ENCODE measurements around the gene DUSP15. TPM values are rescaled to one million over a fixed set of nuclear protein-coding genes. Genes with fewer than 3 reads are reported as not detected.

Gene DUSP15
- total RNA-seq, 1 experiment from 2014 or later = 9.1 TPM

DNA sequence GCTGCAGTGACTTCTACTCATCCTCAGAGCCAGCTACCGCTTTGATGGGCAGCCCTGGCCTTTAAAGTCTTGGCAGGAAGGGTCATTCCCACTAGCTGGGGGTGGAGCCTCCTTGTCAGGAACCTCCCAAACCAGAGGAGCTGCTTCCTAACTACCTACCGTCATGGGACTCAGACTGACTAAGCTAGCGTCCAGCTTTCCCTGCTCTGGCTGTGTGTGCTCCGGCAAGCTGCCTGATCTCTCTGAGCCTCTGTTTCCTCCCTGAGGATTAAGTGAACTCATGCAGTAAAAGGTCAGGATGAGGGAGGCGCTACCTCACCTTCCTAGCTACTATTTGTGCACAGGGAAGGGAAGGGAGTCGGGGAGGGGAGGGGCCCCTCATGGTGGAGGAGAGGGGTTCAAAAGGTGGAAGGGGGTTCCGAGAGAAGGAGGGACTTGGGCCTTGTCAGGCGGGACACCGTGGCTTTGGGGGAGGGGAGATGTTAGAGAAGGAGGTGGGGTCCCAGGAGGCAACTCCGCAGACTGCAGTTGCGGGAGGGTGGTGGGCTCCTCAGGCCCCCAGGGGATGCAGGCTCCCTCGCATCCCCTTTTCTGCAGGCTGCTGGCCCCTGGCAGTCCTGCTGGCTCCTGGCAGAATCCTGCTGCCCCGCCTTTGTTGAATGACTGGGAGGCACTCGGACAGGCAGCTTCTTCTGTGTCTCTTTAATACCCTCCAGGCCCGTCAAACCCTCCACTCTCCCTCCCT is 9.8 kb downstream of the DUSP15 start:
- peak; percentile 66 to 77 for DNase-seq
- Mint-ChIP-seq H3K9me3 (ENCODE audit: unreplicated experiment) (no peaks in the 10 kb centered on the region), H3K4me3 (ENCODE audit: unreplicated experiment) (peak overlapping the region; percentile 78), H3K27me3 (ENCODE audit: insufficient read depth, unreplicated experiment) (peaks cover 7% of the 10 kb centered on the region), H3K27ac (ENCODE audit: unreplicated experiment) (no peak overlapping the region), H3K4me1 (ENCODE audit: low read depth, unreplicated experiment) (peaks cover 8% of the 10 kb centered on the region), H3K36me3 (ENCODE audit: insufficient read depth, unreplicated experiment) (peaks cover 6% of the 10 kb centered on the region)
- no peaks in the 10 kb centered on the region for H3K36me3 ChIP-seq (ENCODE audit: control insufficient read depth, insufficient read depth, low read length)
- intact Hi-C loops (cut with micrococcal nuclease; ENCODE audit: unreplicated experiment) = loop anchor here (1.0 to 2.0 kb wide), 3 partner anchors 10 to 92 kb away; partner anchors contain the start of genes DUSP15, PDRG1 and TTLL9
- H3K4me1 ChIP-seq = peaks cover 16% of the 10 kb centered on the region
- TF ChIP-seq, protein P1, sequence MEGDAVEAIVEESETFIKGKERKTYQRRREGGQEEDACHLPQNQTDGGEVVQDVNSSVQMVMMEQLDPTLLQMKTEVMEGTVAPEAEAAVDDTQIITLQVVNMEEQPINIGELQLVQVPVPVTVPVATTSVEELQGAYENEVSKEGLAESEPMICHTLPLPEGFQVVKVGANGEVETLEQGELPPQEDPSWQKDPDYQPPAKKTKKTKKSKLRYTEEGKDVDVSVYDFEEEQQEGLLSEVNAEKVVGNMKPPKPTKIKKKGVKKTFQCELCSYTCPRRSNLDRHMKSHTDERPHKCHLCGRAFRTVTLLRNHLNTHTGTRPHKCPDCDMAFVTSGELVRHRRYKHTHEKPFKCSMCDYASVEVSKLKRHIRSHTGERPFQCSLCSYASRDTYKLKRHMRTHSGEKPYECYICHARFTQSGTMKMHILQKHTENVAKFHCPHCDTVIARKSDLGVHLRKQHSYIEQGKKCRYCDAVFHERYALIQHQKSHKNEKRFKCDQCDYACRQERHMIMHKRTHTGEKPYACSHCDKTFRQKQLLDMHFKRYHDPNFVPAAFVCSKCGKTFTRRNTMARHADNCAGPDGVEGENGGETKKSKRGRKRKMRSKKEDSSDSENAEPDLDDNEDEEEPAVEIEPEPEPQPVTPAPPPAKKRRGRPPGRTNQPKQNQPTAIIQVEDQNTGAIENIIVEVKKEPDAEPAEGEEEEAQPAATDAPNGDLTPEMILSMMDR (IDR thresholded peaks at IDR 0.05; ENCODE audit: insufficient read depth in 1 of 2, low read depth in 1 of 2, low read length in 1 of 2, severe bottlenecking in 1 of 2, unreplicated experiment in 1 of 2) = no peak
- peak overlapping the region; percentile 75 for H3K4me3 ChIP-seq (ENCODE audit: low read depth, low read length)
- no peaks in the 10 kb centered on the region for H3K9me3 ChIP-seq
- ChIA-PET CTCF (interaction anchor here (0.5 to 2.6 kb wide), 8 partner anchors 9 to 170 kb away, joined by 4 to 15 read pairs (median 4); partner anchors contain the start of gene PDRG1), POLR2A (interaction anchor here (0.6 kb wide), 1 partner anchor 374 kb away, joined by 6 read pairs; no protein-coding TSS in a partner anchor)
- no TSS peak for BruUV-seq (replicated peaks)
- H3K27me3 ChIP-seq (replicated peaks; ENCODE audit: control insufficient read depth, insufficient read depth, low read length) = no peaks in the 10 kb centered on the region

DNA sequence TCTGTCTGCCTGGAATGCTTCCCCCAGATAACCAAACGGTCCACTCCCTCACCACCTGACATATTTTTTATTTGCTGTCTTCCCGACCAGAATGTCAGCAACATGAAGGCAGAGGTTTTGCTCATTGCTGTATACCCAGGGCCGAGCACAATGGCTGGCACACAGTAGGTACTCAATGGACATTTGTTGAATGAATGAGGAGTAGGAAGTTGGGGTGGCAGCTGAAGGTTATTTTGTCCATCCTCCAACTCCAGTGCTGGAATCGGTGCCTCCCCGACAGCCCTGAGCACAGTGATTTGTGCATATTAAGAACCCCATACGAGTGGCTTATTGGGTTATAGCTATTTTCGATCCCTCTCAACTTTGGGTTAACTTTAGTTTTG is 10.3 kb downstream of the DUSP15 start:
- BruUV-seq (replicated peaks) = TSS peak; percentile 13
- H3K4me3 Mint-ChIP-seq (ENCODE audit: unreplicated experiment) = peak overlapping the region; percentile 78
- intact Hi-C loops (cut with micrococcal nuclease; ENCODE audit: unreplicated experiment) = loop anchor here (2.0 kb wide), 1 partner anchor 93 kb away; the partner anchor contains the start of gene PDRG1
- Histone ChIP-seq H3K4me1 (peaks cover 16% of the 10 kb centered on the region), H3K36me3 (ENCODE audit: control insufficient read depth, insufficient read depth, low read length) (no peaks in the 10 kb centered on the region), H3K27me3 (replicated peaks; ENCODE audit: control insufficient read depth, insufficient read depth, low read length) (no peaks in the 10 kb centered on the region), H3K9me3 (no peaks in the 10 kb centered on the region), H3K4me3 (ENCODE audit: low read depth, low read length) (no peak overlapping the region)
- peaks cover 8% of the 10 kb centered on the region for H3K4me1 Mint-ChIP-seq (ENCODE audit: low read depth, unreplicated experiment)
- POLR2A ChIA-PET = interaction anchor here (0.6 kb wide), 1 partner anchor 374 kb away, joined by 6 read pairs; no protein-coding TSS in a partner anchor
- peaks cover 7% of the 10 kb centered on the region for H3K27me3 Mint-ChIP-seq (ENCODE audit: insufficient read depth, unreplicated experiment)
- no peak for DNase-seq
- H3K9me3 Mint-ChIP-seq (ENCODE audit: unreplicated experiment) = no peaks in the 10 kb centered on the region
- CTCF ChIA-PET = interaction anchor here (0.5 to 2.6 kb wide), 8 partner anchors 9 to 171 kb away, joined by 4 to 15 read pairs (median 4); partner anchors contain the start of gene PDRG1
- H3K36me3 Mint-ChIP-seq (ENCODE audit: insufficient read depth, unreplicated experiment) = peaks cover 6% of the 10 kb centered on the region
- TF ChIP-seq, protein P1 (IDR thresholded peaks at IDR 0.05; ENCODE audit: insufficient read depth in 1 of 2, low read depth in 1 of 2, low read length in 1 of 2, severe bottlenecking in 1 of 2, unreplicated experiment in 1 of 2) = no peak
- no peak overlapping the region for H3K27ac Mint-ChIP-seq (ENCODE audit: unreplicated experiment)

DNA sequence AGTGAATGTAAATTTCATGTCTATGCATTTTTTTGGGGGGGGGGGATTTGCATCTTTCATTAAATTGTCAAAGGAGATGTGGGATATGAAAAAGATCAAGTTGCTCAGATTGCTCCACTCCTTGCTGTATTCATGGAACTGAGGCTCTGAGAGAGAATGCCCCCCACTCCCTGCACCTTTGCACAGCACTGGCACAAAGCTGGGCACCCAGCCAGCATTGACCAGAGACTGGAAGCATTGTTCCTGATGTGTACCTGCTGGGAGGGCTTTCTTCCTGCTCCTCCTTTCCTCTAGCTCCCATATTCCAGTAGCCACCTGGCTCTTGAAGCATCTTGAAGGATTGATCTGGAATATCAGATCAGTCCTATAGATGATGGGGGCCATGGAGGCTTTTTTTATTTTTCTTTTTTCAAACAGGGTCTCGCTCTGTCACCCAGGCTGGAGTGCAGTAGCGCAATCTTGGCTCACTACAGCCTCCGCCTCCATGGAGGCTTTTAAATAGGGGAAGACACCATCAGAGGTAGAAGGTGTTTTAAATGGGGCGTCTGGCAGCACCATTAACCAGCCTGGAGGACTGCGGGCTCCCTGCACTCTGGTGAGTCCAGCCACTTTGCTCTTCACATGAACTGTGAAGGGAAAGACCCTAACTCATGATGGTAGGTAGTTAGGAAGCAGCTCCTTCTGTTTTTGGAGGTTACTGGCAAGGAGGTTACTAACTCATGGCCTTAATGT is 10.9 kb downstream of the DUSP15 start:
- no peaks in the 10 kb centered on the region for H3K27me3 ChIP-seq (replicated peaks; ENCODE audit: control insufficient read depth, insufficient read depth, low read length)
- no peak overlapping the region for H3K27ac Mint-ChIP-seq (ENCODE audit: unreplicated experiment)
- intact Hi-C loops (cut with micrococcal nuclease; ENCODE audit: unreplicated experiment) = no loop called here
- TF ChIP-seq, protein P1 (IDR thresholded peaks at IDR 0.05; ENCODE audit: insufficient read depth in 1 of 2, low read depth in 1 of 2, low read length in 1 of 2, severe bottlenecking in 1 of 2, unreplicated experiment in 1 of 2) = no peak
- no peaks in the 10 kb centered on the region for H3K36me3 ChIP-seq (ENCODE audit: control insufficient read depth, insufficient read depth, low read length)
- DNase-seq = peak in 1 of 2 experiments; percentile 30
- H3K4me1 Mint-ChIP-seq (ENCODE audit: low read depth, unreplicated experiment) = peaks cover 8% of the 10 kb centered on the region
- CTCF ChIA-PET = interaction anchor here (0.8 to 2.6 kb wide), 3 partner anchors 13 to 158 kb away, joined by 12 to 15 read pairs (median 12); partner anchors contain the start of gene PDRG1
- BruUV-seq (replicated peaks) = no TSS peak
- no peaks in the 10 kb centered on the region for H3K9me3 ChIP-seq
- H3K36me3 Mint-ChIP-seq (ENCODE audit: insufficient read depth, unreplicated experiment) = peaks cover 6% of the 10 kb centered on the region
- H3K4me3 ChIP-seq (ENCODE audit: low read depth, low read length) = no peak overlapping the region
- peaks cover 7% of the 10 kb centered on the region for H3K27me3 Mint-ChIP-seq (ENCODE audit: insufficient read depth, unreplicated experiment)
- POLR2A ChIA-PET = interaction anchor here (0.6 kb wide), 2 partner anchors 233 to 373 kb away, joined by 6 to 7 read pairs; no protein-coding TSS in a partner anchor
- no peaks in the 10 kb centered on the region for H3K9me3 Mint-ChIP-seq (ENCODE audit: unreplicated experiment)
- H3K4me1 ChIP-seq = peaks cover 16% of the 10 kb centered on the region
- peak overlapping the region; percentile 78 for H3K4me3 Mint-ChIP-seq (ENCODE audit: unreplicated experiment)

All from Caco-2 (cell line).